GM12801 (cell line): ENCODE results near the gene DSE.

Experiments
- TF ChIP-seq, protein P1 (sequence below): IDR thresholded peaks from one replicate; pipeline ENCODE4 v1.5.1; 2011; ENCODE audit warnings: control low read depth; ENCODE audit not compliant: insufficient read length; ENCODE audit errors: extremely low read depth

DSE gene

DNA sequence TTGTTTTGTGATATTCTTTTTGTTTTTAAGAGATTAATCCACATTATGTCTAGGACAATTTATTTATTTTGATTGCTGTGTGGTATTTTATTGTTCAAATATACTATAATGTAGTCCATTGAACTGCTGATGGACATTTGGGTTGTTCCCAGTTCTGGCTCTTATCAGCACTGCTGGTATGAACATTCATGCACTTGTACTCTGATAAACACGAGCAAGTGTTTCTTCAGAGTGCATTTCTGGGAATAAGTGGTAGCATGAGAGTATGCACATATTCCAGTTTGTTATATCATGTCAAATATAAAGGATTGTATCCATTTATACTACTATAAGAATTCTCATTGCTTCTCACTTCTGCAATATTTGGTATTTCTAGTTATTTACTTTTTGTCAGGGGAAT is 97.5 kb downstream of the DSE start:
- TF ChIP-seq, protein P1, sequence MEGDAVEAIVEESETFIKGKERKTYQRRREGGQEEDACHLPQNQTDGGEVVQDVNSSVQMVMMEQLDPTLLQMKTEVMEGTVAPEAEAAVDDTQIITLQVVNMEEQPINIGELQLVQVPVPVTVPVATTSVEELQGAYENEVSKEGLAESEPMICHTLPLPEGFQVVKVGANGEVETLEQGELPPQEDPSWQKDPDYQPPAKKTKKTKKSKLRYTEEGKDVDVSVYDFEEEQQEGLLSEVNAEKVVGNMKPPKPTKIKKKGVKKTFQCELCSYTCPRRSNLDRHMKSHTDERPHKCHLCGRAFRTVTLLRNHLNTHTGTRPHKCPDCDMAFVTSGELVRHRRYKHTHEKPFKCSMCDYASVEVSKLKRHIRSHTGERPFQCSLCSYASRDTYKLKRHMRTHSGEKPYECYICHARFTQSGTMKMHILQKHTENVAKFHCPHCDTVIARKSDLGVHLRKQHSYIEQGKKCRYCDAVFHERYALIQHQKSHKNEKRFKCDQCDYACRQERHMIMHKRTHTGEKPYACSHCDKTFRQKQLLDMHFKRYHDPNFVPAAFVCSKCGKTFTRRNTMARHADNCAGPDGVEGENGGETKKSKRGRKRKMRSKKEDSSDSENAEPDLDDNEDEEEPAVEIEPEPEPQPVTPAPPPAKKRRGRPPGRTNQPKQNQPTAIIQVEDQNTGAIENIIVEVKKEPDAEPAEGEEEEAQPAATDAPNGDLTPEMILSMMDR = no peak

DNA sequence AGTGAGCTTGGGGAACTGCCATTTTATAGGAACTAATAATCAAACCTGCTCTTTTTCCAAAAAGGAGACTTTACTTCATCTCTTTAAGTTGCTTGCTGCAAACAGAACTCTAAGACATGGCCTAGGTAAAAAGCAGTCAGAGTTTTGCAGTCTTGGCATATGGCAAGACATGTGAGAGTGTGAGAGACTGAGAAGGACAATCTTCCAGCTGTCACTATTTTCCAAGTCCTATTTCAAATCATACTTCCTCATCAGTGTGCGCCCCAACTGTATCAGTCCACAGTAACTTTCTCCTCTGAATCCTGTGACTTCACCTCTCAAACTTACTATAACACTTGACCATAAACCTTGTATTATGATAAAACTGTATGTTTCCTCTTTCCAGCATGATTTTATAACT is 100.8 kb downstream of the DSE start:
- TF ChIP-seq, protein P1 = no peak

DNA sequence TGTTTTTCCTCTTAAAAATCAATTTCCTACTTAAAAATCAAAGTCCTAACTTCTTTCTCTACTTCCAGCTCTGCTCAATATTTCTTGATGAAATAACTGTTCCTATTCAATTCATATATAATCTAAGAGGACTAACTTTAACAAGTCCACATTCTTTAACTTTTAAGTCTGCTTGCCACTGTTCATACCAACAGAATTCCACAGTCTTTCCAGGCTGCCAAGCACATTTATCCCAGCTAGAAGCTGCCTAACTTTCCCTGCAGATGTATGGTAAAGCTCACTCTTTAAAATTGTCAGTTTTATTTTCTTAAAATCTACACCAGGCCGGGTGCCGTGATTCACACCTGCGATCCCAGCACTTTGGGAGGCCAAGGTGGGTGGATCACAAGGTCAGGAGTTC is 102.0 kb downstream of the DSE start:
- TF ChIP-seq, protein P1 = no peak

DNA sequence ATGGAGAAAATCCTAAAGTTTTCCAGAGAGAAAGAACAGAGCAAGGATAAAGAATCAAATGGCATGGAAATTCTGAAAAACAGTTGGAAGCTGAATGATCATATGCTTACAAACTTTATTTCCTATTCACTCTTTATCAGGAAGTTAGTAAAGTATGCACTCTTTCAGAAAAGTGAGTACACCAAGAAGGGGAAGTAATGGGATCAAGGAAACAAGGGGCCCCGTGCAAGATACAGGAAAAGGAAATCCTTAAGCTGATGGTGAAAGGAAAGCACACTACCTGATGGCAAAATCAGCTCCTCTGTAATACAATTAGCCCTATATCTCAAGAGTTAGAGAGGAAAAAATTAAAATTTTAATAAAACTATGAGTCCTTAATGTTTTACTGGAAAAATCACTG is 104.4 kb downstream of the DSE start:
- TF ChIP-seq, protein P1 = no peak

DNA sequence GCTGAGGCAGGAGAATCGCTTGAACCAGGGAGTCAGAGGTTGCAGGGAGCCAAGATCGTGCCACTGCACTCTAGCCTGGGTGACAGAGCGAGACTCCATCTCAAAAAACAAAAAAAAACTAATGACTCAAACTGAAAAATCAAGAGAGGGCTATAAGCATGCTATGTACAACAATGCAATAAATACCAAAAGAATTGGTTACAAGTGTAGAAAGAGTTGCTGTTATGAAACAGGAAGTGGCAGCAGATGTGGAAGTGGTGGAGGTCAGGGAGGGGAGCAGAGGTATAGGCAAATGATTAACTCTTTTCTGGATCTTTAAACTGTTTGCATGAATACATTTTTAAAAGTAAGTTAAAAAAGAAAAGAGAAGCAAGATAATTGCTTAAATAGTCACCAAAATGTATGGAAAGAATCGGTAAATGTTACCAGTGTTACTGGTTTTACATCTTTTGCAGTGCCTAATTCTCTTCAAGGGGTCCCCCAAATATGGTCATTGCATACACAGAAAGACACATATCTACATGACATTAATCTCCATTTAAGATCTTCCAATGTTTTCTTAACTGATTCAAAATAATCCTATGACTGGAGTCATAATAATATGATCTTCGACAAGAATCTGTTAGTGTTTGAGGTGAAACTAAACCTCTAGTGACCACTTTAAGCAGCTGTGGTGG is 105.4 kb downstream of the DSE start:
- TF ChIP-seq, protein P1 = no peak

DNA sequence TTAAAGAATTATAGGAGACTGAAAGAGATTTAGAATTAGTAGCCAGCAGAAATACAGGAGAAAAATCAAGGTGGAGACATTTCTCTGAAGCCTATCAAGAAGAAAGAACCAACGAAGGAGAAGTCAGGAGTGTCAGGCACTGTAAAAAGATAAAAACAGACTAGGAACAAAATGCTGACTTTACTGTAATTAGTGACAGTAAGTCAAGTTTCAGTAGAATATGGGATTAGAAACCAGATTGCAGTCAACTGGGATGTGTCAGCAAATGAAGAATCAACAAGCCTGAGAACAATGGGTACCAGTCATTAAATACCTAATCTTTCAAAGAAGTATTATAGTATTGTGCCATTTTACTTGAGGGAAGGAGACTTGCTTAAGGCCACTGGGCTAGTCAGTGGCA is 112.0 kb downstream of the DSE start:
- TF ChIP-seq, protein P1 = no peak

DNA sequence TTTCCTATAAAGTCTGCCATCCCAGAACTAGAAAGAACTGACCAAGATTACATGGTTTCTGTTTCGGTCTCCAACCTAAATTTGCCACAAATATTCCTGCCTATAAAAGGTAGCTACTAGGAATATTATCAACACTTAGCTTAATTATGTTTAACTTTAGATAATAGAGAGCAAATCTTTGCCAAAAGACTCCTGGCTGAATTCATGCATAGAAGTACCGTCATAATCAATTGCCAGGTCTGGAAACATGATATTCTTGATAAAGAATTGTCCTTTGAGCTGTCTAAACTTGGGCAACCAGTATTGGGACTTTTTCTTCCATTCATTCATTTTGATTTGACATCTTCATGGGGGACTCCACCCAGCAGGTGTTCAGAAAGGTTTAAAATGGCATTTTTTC is 112.9 kb downstream of the DSE start:
- TF ChIP-seq, protein P1 = no peak
